Activated CD4-positive, alpha-beta T cell treated with anti-CD3 and anti-CD28 coated beads, Interleukin-10, Interleukin-2, amounts not matched to agents 100 ng/mL and 50 ng/mL, durations not matched to agents 16 hours and 8 hours (primary cell): ENCODE data around the gene ASIC4.

Source experiments
- DNase-seq: peaks from one replicate; pipeline ENCODE4 v3.0.0-alpha.2; 2020

The ASIC4 gene

DNA sequence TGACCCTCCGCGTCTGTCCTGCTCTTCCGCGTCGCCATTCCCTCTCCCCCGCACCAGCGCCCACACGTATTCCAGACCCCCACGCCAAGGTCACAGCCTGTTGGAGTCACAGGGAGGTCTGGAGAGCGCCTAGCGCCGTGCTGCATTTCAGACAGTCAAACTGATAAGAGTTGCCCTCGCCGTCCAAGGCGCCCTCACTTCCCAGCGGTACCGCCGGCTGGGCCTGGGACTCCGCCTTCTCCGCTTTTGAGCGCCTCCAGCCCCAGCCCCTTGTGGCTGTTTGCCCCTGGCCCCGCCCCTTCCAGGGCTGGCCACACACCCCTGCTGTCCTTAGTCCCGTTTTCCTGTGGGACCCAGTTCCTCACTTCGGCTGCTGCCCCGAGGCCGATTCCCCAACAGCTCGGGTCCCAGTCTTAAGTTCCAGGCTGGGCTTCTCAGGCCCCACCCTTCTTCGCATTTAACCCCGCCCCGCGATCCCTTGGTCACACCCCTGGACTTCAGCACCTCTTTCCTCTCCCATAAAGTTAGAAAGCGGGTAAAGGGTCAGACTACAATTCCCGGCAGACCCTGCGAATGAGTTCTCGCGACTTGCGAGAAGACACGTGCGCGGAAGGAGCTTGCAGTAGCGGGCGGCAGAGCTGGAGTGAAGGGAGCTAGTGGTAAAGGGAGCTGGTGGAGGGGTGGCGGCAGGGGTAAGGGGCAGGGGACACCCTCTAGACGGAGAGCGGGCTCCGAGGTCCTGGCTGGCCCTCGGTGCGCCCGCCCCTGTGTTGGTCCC lies 15.8 kb upstream of the ASIC4 start, which contains the start of gene GMPPA:
GMPPA (plus strand) TSS at position 612 of the 778 bp plus-strand sequence. CDS start 1,085 bp downstream, outside the sequence.
- DNase-seq = peak; percentile 98

DNA sequence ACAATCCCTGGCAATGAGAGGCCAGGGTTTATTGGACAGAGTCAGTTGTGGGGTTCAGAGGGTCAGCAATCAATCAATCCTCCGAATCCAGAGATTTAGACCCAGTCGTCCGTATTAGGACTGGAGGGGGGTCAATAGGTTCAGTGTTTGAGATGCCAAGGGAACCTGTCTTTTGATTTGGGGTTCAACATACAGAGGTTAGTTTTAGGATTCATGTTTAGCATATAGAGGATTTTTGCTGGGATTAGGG lies 15.3 kb upstream of the ASIC4 start:
- DNase-seq = no peak

DNA sequence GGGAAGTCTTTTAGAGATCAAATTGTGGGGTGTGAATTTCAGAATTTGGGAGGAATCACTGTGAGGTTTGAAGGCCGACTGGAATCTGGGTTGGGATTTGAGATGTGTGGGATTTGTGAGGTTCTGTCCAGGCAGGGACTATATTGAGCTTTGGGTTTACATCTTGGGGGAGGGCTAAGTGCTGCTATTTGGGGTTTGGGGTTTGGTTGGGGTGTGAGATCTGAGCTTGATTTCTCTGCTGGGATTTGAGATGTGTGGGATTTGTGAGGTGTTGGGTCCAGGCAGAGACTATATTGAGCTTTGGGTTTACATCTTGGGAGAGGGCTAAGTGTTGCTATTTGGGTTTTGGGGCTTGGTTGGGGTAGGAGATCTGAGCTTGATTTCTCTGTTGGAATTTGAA lies 14.7 kb upstream of the ASIC4 start:
- no peak for DNase-seq

DNA sequence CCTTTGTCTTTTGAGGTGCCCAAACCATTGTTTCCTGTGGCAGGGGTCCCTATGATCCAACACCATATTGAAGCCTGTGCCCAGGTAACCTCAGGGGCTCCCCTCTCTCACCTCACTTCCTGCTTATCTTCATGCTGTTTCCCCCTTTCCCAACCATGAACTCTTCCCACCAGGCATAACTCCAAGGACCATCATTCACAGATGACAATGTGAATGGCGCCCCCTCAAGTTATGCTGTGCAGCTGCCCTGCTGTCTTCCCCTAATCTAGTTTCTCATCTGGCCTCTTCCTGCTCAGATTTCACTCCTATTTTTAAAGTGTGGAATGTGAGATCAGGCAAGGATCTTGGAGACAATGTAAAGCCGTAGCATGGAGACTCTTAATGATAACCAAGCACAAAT lies 14.1 kb upstream of the ASIC4 start:
- DNase-seq = no peak

DNA sequence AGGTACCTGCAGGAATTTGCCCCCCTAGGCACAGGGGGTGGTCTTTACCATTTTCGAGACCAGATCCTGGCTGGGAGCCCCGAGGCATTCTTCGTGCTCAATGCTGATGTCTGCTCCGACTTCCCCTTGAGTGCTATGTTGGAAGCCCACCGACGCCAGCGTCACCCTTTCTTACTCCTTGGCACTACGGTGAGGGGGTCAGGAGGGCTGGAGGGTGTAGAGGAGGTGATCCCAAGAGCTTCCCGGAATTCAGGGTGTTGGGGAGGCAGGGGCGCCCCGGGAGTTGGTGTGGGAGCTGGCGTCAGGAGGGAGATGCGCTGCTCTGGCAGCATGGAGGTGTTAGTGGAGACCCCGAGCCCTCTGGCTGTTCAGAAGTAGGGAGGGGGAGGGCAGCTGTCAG lies 12.4 kb upstream of the ASIC4 start:
- DNase-seq = no peak

DNA sequence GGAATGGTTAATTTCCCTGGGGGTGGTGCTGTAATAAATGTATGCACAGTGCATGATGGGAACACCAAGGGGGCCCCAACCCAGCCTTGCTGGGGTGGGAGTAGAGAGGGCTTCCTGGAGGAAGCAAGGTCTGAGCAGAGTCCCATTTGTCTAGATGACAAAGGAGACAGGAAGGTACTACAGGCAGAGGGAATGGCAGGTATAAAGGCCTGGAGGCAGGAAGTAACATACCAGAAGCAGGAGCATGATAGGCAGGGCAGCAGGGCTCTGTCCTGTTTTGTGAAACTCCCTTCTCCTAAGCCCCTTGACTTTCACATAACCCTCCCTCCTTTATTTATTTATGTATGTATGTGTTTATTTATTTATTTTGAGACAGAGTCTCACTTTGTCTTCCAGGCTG lies 11.7 kb upstream of the ASIC4 start:
- no peak for DNase-seq

DNA sequence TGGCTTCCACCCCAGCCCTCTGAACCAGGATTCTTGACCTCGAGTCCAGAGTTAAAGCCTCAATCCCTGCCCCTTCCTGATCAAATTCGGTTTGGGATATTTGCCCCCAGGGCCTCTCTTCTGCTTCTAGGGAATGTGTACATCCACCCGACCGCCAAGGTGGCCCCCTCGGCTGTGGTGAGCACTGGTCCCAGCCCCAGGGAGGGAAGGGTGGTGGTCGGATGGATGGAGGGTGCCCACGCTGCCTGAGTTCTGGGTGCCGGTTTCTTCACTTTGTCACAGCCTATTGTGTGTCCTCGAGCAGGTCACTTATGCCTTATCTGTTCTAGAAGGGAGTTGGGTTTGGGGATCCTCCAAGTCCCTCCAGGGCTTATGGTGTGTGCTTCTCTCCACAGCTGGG lies 8.7 kb upstream of the ASIC4 start:
- DNase-seq = no peak

DNA sequence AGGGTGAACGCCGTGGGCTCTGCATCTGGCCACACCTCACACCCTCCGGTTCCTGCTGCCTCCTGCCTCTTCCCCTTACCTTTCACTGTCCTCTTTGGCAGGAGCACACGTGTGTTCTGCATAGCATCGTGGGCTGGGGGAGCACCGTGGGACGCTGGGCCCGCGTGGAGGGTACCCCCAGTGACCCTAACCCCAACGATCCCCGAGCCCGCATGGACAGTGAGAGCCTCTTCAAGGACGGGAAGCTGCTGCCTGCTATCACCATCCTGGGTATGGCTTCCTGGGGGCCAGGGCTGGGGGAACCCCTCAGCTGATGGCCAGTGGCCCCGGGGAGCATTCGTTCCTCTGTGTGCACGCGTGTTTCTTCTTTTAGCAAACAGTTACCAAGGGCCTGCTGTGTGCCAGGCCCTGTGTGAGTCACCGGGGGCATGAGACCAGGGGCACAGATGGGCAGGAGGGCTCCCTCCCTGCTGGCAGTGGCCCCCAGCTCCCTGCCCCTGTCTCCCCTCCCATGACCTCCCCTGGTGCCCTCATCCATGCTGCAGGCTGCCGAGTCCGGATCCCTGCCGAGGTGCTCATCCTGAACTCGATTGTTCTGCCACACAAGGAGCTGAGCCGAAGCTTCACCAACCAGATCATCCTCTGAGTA lies 8.0 kb upstream of the ASIC4 start:
- no peak for DNase-seq

DNA sequence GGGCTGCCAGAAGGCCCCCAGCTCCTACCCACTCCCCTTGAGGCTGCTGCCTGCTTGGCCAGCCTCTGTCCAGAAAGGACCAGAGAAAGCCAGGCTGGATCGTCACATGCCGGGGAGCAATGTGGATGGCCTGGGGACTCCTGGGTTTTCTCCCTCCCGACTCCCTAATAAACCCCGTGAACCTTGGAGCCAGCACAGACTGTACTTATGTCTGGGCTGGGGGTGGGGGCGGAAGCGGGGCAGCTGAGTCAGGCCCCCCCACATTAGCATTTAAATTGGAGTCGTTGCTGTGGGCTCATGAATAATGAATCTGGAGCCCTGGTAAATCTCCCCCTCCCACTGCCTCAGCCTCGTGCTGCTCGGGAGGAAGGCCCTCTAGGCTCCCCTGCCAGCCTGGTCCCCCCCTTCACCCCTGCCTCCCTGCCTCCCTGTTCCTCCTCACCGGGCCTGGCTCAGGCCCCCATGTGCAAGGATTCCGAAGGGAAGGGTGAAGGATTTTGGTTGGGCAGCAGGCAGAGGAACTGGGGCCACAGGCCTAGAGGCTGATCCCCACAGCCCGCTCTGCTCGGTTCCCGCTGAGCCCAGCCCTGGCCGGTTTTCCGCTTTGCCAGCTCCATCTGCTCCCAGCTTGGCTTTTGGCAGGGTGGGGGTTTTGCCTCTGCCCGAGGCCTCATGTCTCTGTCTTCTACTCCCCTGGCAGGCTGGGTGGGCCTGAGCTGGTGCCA lies 7.3 kb upstream of the ASIC4 start:
- DNase-seq = no peak

DNA sequence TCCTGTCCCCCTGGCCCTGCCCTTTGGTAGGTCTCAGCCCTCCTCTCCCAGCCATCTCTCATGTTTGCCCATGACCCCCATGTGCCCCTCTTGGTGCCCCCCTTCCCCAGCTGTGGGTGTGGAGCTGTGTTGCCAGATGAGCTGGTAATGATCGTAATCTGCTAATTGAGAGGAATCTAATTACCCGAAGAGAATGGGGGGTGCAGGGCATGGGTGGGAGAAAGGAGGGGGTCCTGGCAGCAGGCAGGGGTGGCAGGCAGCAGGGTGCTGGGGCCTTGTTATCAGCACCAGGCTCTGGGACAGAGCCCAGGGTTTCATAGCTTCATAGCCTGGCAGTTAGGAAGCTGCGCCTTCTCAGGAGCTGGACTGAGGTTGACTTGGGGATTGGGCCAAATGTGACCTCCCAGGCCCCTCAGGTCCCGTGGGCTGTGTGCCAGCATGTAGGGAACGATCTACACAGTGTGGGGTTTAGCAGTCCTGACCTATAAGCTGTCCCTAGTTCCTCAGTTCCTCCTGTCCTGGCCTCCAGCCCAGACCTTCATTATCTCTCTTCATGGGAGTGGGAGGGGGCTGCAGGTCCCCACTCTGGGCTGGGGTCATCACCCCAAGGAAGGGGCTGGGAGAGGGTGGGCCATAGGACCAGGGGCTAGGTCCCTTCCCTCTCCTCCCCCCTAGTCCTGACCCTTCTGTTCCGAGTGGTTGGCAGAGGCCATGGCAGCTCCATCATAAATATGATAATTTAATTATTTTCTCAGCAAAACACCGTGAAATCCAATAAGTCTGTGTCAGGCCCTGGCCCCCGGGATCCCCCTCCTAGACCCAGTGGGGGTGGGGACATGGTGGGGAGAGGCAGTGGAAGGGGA lies 6.5 kb upstream of the ASIC4 start:
- DNase-seq = no peak

DNA sequence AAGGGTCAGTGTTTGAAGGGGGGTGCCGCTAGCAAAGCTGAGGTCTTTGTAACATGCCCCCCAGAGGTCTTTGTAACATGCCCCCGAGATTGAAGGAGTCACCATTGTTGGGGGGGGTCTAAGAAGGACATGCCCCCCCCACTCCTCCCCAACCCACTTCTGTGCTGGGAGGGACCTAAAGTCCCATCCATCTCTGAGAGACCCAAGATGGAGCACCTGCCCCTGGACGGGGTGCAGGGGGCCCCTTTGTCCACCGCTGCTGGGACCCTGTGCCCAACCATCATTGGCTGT lies 5.9 kb upstream of the ASIC4 start:
- DNase-seq = no peak

DNA sequence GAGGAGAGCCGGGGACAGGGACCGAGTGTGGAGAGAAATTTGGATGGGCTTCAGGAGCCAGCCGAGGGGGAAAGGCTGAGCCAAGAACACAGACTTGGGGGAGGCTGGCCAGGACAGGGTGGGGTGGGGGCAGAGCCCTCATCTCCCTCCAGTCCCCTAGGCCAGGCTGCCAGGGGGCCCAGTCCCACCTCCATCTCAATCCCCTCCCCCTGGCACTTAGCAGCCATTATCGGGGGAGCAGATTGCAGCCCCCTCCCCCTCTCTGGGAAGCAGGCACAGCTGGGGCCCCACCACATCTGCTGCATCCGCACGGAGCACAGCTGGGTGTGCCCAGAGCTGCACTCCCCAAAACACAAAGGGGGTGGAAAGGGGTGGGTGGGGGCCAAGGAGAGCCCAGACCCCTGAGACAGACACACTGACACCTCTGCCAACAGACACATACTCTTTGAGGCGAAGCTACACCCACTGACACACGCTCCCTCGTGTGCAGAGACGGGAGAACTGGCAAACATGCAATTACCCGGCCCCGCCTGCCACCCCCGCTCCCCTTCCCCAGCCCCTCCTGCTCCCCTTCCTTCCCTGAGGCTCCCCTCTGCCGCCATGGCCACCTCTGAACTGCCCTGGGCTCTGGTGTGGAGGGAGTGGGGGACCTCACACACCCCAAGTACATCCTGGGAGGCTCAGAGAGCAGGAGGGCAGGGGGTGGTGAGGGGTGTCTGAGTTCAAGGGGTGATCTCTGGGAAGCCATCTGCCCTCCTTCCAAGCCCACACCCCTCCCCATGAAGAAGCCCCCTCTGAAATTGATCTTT lies 5.1 kb upstream of the ASIC4 start:
- no peak for DNase-seq

DNA sequence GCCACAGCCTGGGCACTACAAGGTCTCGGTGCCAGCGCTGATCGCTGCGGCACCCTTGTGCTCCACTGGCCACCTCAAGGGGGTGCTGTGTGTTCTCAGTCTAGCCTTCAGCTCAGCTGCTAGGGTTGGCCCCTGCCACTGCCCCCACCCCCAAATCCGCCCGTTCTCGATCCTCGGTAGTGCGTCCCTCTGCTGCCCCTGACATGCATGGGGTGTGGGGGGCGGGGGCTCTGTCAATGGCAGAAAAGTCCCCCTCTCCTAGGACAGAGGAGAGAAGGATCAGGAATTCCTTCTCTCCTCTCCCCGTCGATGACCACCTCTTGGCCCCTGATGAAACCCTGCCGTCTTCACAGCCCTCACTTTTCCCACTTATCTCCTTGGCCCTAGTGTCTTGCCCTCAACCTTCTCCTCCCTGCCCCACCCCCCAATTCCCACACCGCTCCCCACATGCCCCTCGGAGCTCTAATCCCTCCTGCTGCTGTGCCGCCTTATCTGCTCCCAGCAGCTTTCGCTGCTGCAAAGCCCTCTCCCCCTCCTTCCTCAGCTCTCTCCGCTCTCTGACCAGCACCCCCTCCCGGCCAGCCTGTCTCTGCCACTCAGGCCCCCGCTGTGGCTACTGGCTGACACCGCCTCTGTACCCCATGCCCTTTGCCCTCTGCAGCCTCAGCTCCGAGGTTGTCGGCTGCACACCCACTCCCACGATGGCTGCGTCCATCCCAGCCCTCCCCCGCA lies 4.3 kb upstream of the ASIC4 start:
- peak; percentile 51 for DNase-seq

DNA sequence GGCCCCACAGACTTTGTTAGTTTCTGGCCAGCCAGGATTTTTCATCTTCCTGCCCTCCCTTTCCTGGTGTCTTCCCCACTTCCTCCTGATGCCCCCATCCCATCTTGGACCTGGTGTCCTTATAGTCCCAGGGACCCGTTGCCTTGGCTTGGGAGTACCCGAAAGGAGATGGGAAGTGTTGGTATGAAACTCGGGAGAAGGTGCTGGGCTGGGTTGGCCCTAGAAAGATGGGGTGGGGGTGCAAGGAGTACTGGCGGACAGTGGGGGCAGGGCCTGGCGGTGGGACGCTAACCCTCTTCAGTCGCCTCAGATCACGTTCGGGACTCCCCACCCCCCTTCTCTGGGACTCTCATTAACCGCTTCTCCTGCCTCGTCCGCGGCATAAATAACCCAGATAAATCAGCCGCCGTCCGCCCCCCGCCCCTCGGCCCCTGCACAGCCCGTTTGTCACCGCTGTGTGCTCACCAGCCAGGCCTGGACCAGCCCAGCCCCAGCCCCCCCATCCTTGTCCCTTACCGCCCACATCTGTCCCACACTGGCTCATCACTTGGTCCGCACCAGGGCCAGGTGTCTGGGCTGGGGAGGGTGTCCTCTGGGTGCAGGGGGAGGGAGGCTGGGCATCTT lies 3.7 kb upstream of the ASIC4 start:
- no peak for DNase-seq

DNA sequence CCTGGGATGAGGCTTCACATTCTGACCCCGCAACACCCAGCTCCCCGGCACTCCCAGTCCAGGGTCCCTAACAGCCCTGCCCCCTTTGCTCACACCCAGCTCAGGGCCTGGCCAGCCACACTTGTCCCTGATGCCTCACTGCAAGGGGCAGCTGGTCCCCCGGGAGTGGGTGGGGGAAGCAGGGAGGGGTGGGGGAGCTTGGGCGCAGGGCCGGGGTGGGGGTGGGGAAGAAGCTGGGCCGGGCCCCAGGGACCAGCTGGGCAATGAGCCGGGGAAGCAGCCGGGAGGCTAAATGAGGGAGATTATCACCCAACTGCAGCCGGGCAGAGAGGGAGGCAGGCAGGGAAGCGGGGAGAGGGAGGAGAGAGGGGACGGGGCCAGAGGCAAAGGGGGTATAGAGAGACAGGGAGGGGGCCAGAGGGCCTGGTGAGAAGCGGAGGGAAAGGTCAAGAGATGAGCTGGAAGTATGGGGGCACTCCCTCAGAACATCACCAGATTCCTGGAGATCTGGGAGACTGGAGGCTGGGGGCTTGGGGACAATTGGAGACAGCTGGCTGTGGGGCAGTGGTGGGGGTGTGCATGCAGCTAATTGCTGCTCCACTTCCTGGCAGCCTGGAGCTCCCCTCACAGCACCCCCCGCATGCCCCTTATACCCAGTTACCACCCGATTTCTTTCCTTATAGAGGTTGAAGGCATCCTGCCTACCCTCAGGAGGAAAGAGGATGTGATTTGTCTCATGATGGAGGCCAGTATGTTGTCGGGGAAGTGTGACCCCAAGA lies 2.5 kb upstream of the ASIC4 start:
- DNase-seq = no peak

DNA sequence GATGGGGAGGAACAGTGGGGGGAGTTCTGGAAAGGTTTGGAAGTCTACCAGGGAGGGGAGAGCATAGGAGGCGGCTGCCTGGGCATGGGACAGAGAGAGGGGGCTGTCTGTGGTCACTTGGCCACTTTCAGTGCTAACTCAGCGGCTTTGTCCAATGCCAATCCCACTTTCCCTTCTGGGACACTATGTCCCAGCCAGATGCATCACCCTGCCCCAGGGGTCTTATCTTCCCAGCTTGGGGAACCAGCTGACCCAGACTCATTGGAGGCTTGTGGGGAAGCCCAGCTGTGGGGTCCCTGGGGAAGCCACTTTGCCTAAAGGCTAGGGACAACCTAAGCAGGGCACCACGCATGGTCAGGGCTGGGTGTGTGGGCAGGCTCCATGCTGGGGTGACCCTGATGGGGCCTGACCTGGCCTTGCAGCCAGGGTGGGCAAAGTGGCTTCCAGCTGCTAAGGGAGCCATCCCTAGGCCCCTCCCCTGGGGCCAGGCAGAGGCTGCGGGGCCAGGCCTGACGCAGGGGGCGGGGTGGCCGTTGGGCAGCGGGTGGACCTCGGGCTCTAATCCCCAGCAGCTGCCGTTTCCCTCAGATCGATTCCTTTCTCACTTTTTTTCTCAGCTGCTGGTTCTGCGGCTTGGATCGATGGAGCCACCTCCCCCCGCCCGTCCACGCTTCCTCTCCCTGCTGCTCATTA lies 1.6 kb upstream of the ASIC4 start:
- DNase-seq = no peak

DNA sequence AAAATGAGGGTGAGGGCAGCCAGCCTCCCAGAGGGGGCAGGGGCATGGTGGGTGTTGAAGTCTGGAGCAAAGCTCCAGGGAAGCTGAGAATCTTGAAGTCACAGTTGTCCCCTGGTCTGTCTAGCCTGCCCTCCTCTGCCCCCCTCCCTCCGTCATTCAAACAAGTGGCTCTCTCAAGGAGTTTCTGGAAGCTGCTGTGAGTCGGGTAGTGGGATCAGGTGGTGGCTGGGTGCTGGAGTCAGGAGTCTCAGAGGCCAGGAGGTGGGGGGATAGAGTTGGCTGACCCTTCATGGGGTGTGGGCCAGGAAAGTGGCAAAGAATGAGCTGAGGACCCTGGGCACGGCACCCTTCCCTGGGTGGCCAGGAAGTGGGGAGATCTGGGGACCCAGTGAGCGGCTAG lies 495 bp upstream of the ASIC4 start:
- DNase-seq = no peak

DNA sequence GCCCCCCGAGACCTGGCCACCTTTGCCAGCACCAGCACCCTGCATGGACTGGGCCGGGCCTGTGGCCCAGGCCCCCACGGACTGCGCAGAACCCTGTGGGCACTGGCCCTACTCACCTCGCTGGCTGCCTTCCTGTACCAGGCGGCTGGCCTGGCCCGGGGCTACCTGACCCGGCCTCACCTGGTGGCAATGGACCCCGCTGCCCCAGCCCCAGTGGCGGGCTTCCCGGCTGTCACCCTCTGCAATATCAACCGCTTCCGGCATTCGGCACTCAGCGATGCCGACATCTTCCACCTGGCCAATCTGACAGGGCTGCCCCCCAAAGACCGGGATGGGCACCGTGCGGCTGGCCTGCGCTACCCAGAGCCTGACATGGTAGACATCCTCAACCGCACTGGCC lies 554 bp downstream of the ASIC4 start:
- DNase-seq = no peak

DNA sequence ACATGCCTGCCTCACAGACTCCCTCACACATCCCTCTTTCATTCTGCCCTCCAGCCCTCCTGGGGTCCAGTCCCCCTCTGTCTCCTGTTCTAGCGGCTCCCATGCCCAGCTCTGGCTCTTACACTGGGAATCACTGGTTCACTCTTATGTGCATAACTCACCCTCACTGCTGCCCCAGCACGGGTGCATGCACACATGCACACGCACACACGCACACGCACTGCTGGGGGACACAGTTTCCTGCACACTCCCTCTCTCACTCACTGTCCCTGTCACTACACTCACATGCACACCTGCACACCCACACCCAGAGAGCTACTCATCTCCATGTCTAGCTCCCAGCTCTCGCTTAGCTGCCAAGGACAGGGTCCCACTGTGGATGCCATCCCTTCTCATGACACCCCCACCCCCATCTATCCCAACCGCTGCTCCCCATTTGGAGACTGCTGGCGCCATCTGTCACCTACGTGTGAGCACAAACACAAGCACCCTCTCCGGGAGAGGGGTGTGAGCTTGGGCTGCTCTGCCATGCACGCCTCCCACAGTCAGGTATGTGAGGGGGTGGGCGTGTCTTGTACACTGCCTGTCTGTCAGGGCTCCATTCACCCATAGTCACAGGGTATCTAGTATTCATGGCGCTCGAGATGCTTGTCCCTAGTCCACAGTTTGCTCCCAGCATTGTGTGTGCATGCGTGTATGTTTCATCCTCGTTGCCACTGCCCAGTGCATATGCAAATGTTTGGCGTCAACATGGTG lies 1.8 kb downstream of the ASIC4 start:
- no peak for DNase-seq
